ENCODE measurements around the gene NTN1. TPM values are rescaled to one million over a fixed set of nuclear protein-coding genes. Genes with fewer than 3 reads are reported as not detected.

Gene NTN1
- total and polyA plus RNA-seq, 2 experiments from 2014 or later, result 0.16 to 0.60 TPM

DNA sequence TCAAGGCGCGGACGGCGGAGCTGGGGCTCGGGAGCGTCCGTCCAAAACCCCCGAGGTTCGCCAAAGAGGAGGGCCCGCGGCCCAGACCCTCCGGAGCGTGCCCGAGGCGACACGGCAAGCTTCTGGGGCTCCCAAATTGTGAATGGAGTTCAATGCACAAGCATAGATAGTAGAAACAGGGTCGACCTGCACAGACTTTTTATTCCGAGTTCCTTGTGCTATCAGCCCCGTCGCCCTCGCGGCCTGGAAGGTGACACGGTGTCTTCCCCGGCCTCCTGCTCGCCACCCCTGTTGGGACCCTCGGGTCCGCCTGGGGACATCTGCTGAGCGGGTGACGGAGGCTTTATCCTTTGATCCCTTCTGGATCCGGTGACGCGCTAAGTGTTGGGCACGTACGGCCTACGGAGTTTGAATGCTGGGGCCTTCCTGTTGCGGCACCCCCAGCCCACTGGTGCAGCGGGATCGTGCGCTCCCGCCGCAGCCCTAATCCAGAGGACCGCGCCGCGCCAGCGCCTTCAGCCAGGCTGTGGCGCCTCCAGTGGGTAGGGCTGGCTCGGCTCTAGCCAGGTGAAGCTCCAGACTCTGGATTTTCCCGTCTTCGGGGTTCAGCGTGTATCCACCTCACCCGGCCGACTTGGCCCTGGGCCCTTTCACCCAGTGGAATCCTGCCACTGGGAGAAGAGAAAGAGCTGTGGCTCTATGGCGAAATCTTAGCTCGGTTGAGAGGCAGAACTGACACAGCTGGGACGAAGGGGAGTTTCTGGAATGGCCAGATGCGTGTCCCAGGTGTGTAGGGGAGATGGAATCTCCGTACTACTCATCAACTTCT, 17.0 kb upstream of the NTN1 start:
- no peak for TF ChIP-seq CTCF (IDR thresholded peaks at IDR 0.05; ENCODE audit: low read depth, low read length)
- H3K4me3 ChIP-seq, result peak overlapping the region; percentile 9
- H3K36me3 ChIP-seq, result no peaks in the 10 kb centered on the region
- no peak for DNase-seq (ENCODE audit: low read depth in 1 of 2, low spot score in 1 of 2)
- H3K4me1 ChIP-seq (ENCODE audit: low read depth), result no peaks in the 10 kb centered on the region
- no peaks in the 10 kb centered on the region for H3K9me3 ChIP-seq (ENCODE audit: low read depth)
- no peak overlapping the region for H3K27ac ChIP-seq
- peaks cover 100% of the 10 kb centered on the region for H3K27me3 ChIP-seq

DNA sequence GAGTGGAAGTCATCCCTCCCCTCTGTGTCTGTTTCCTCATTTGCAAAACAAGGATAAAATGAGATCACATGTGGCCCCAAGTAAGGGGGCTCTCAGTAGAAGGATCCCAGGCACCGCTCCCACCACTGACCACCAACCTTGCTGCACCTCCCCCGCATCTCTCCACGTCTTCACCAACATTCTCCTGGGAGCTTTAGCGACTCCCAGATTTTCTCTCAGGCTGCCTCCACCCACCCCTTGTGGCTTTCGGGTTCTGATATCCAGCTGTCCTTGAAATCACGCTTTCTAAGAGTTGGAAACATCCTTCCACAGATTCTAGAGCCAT, 16.4 kb upstream of the NTN1 start:
- Histone ChIP-seq H3K36me3 (no peaks in the 10 kb centered on the region), H3K27me3 (peaks cover 100% of the 10 kb centered on the region), H3K4me3 (no peak overlapping the region), H3K4me1 (ENCODE audit: low read depth) (no peaks in the 10 kb centered on the region), H3K27ac (no peak overlapping the region), H3K9me3 (ENCODE audit: low read depth) (no peaks in the 10 kb centered on the region)
- DNase-seq (ENCODE audit: low read depth in 1 of 2, low spot score in 1 of 2), result no peak
- TF ChIP-seq CTCF (IDR thresholded peaks at IDR 0.05; ENCODE audit: low read depth, low read length), result no peak

DNA sequence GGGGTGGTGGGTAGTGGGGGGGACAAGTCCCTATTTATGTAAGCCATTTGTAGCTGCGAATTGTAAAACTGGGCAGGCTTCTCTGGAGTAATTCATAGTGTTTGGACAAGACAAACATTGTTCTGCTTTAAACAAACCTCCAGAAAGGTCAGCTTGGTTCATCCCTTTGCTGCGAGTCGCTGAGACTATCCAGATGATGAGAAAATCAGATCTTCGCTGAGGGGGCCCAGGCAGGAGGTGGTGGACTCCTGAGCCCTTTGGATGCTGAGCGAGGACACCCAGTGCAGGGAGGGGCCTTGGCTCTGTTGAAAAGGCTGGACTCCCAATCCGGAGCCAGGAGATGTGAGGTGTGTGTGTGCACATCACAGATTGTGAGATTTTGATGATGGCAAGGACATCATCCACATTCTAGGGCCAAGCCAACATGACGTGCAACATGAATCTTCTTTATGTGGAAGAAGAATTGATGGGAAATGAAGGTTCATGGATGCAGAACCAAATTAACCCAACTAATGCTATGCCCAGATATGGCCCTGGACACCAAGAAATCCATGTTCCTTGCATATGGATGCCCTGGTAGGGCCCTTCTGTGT, 15.0 kb upstream of the NTN1 start:
- DNase-seq (ENCODE audit: low read depth in 1 of 2, low spot score in 1 of 2), result no peak
- H3K27me3 ChIP-seq, result peaks cover 100% of the 10 kb centered on the region
- TF ChIP-seq CTCF (IDR thresholded peaks at IDR 0.05; ENCODE audit: low read depth, low read length), result no peak

DNA sequence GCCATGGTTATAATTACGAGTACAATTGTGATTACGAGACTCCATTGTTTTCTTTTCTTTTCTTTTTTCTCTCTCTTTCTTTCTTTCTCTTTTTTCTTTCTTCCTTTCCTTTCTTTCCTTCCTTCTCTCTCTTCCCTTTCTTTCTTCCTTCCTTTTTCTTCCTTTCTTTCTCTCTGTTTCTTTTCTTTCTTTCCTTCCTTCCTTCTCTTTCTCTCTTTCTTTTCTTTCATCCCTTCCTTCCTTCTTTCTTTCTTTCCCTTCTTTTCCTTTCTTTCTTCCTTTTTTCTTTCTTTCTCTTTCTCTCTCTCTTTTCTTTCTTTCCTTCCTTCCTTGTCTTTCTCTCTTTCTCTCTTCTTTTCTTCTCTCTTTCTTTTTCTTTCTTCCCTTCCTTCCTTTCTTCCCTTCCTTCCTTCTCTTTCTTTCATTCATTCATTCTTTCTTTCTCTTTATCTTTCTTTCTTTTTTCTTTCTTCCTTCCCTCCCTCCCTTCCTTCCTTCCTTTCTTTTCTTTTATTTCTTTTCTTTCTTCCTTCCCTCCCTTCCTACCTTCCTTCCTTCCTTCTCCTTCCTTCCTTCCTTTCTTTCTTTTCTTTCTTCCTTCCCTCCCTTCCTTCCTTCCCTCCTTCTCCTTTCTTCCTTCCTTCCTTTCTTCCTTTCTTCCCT, 14.1 kb upstream of the NTN1 start:
- peaks cover 97% of the 10 kb centered on the region for H3K27me3 ChIP-seq
- H3K4me1 ChIP-seq (ENCODE audit: low read depth), result no peaks in the 10 kb centered on the region
- H3K27ac ChIP-seq, result no peak overlapping the region
- H3K4me3 ChIP-seq, result no peak overlapping the region
- no peaks in the 10 kb centered on the region for H3K36me3 ChIP-seq
- no peak for DNase-seq (ENCODE audit: low read depth in 1 of 2, low spot score in 1 of 2)
- no peaks in the 10 kb centered on the region for H3K9me3 ChIP-seq (ENCODE audit: low read depth)
- TF ChIP-seq CTCF (IDR thresholded peaks at IDR 0.05; ENCODE audit: low read depth, low read length), result no peak

More for the DNA sequence above, 15.0 kb upstream of the NTN1 start:
- H3K36me3 ChIP-seq, result no peaks in the 10 kb centered on the region
- no peak overlapping the region for H3K27ac ChIP-seq
- no peaks in the 10 kb centered on the region for H3K4me1 ChIP-seq (ENCODE audit: low read depth)
- no peak overlapping the region for H3K4me3 ChIP-seq
- no peaks in the 10 kb centered on the region for H3K9me3 ChIP-seq (ENCODE audit: low read depth)

DNA sequence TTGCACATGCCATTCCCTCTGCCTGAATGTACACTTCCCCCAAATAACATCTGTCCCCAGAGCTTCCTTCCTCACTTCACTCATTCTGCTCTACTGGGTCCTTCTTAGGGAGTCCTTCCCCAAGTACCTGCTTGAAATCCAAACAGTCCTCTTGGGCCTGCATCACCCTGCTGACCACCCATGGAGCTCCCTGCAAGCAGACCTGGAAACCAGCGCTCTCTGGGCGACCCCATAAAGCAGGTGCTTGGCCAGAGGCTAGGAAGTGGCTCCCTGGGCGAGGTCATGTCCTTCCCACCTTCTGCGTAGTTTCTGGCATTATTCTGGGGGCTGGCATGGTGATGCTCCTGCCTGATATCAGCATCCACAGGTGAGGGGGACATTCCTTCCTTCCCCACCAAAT, 12.2 kb upstream of the NTN1 start:
- no peak for DNase-seq (ENCODE audit: low read depth in 1 of 2, low spot score in 1 of 2)
- H3K9me3 ChIP-seq (ENCODE audit: low read depth), result no peaks in the 10 kb centered on the region
- peaks cover 95% of the 10 kb centered on the region for H3K27me3 ChIP-seq
- no peak overlapping the region for H3K27ac ChIP-seq
- no peak overlapping the region for H3K4me3 ChIP-seq
- H3K36me3 ChIP-seq, result no peaks in the 10 kb centered on the region
- no peak for TF ChIP-seq CTCF (IDR thresholded peaks at IDR 0.05; ENCODE audit: low read depth, low read length)
- H3K4me1 ChIP-seq (ENCODE audit: low read depth), result no peaks in the 10 kb centered on the region

Data from cardiac muscle cell (in vitro differentiated cells and primary cell).